Measurements from ENCODE around the gene EPHA3.

DNA sequence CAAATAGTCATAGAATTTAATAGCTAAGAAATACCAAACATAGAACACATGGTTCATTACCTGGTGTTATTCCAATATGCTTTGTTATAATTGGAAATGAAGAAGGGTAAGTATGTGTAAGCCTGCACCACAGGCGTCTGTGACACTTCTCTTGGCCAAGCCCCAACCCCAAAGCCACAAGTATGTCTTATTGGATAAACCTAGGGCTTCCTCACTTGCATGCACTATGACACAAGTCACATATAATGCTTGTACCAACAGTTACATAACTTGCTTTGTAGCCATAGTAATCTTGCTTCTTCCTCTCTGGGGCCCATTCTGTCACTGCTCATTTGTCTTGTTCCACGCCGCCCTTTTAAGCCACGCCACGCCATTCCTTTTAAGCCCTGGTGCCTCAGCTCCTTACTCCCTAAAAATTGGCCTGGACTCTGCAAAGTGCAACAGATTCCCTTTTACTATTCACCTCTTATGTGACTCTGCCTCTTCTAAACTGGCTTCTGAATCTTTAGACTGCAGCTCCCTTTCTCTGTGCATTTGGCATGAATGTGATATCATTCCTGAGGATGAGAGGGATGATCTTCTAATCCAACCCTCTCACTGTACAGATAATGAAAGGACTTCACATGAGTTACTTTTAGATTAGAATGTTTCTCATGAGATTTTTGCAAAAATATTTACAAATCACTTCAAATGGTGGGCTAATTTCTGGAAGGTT lies 48.1 kb upstream of the EPHA3 start:
- TF ChIP-seq, protein P1, sequence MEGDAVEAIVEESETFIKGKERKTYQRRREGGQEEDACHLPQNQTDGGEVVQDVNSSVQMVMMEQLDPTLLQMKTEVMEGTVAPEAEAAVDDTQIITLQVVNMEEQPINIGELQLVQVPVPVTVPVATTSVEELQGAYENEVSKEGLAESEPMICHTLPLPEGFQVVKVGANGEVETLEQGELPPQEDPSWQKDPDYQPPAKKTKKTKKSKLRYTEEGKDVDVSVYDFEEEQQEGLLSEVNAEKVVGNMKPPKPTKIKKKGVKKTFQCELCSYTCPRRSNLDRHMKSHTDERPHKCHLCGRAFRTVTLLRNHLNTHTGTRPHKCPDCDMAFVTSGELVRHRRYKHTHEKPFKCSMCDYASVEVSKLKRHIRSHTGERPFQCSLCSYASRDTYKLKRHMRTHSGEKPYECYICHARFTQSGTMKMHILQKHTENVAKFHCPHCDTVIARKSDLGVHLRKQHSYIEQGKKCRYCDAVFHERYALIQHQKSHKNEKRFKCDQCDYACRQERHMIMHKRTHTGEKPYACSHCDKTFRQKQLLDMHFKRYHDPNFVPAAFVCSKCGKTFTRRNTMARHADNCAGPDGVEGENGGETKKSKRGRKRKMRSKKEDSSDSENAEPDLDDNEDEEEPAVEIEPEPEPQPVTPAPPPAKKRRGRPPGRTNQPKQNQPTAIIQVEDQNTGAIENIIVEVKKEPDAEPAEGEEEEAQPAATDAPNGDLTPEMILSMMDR (conservative IDR thresholded peaks at IDR 0.05; ENCODE audit: low read depth, low read length): no peak
- no peak for TF ChIP-seq MAFK (IDR thresholded peaks at IDR 0.05; ENCODE audit: low read depth, low read length)
- no peak for TF ChIP-seq POLR2A (IDR thresholded peaks at IDR 0.05; ENCODE audit: low read depth, low read length)
- TF ChIP-seq BHLHE40 (IDR thresholded peaks at IDR 0.05; ENCODE audit: low read depth, low read length): no peak
- TF ChIP-seq MAZ (IDR thresholded peaks at IDR 0.05; ENCODE audit: borderline replicate concordance, low read depth, low read length): no peak
- no peak for TF ChIP-seq RAD21 (IDR thresholded peaks at IDR 0.05; ENCODE audit: low read length)
- TF ChIP-seq RCOR1 (IDR thresholded peaks at IDR 0.05; ENCODE audit: insufficient replicate concordance, low read length): no peak
